NCI-H2227 (cell line): ENCODE measurements around the gene NCAPD3.
"Not testable (repeated sequence)": the region's sequence is repeated elsewhere in the genome, so short reads cannot be mapped to it uniquely, and the experiment has no call there.

Experiments
- DNase-seq: peaks from one replicate; lab custom pipeline; 2025; ENCODE audit not compliant: unreplicated experiment; lab: John Stamatoyannopoulos, UW

Gene NCAPD3

GRCh38 chr11:134223836-134224709, at the start of gene NCAPD3, which contains the start of gene VPS26B:
Gene NCAPD3, minus strand, starts transcription at chr11:134223967. Its CDS starts 41 bp downstream, at chr11:134223926.
Gene VPS26B, plus strand, starts transcription at chr11:134224671. Its CDS starts 452 bp downstream, at chr11:134225123.
- DNase-seq: peak; percentile 95

GRCh38 chr11:134273317-134273712, 49.5 kb upstream of the NCAPD3 start:
- DNase-seq: no peak

- DNase-seq: peak; percentile 9
These were observed 48.9 kb upstream of the NCAPD3 start for GRCh38 chr11:134272381-134273316.

- no peak for DNase-seq
These were observed 48.2 kb upstream of the NCAPD3 start for GRCh38 chr11:134271978-134272377.

GRCh38 chr11:134270250-134270714, 46.5 kb upstream of the NCAPD3 start:
- DNase-seq: peak; percentile 36

GRCh38 chr11:134267966-134268365, 44.2 kb upstream of the NCAPD3 start:
- DNase-seq: no peak

- no peak for DNase-seq
These were observed 43.7 kb upstream of the NCAPD3 start for GRCh38 chr11:134267461-134267860.

- no peak for DNase-seq
These were observed 43.1 kb upstream of the NCAPD3 start for GRCh38 chr11:134266841-134267251.

GRCh38 chr11:134266440-134266839, 42.7 kb upstream of the NCAPD3 start:
- no peak for DNase-seq

- no peak for DNase-seq
These were observed 41.4 kb upstream of the NCAPD3 start for GRCh38 chr11:134264966-134265764.

GRCh38 chr11:134261626-134262488, 38.1 kb upstream of the NCAPD3 start:
- DNase-seq: peak; percentile 41

- DNase-seq: no peak
These were observed 37.2 kb upstream of the NCAPD3 start for GRCh38 chr11:134260983-134261382.

- no peak for DNase-seq
These were observed 36.7 kb upstream of the NCAPD3 start for GRCh38 chr11:134260503-134260902.

GRCh38 chr11:134258577-134258976, 34.8 kb upstream of the NCAPD3 start:
- DNase-seq: no peak

GRCh38 chr11:134257101-134257500, 33.3 kb upstream of the NCAPD3 start:
- DNase-seq: no peak

- DNase-seq: not testable (repeated sequence)
These were observed 31.4 kb upstream of the NCAPD3 start for GRCh38 chr11:134255184-134255561.

- DNase-seq: no peak
These were observed 30.8 kb upstream of the NCAPD3 start for GRCh38 chr11:134254433-134255183.

GRCh38 chr11:134253188-134253993, 29.6 kb upstream of the NCAPD3 start, which contains the start of the genes ACAD8 and THYN1:
Gene ACAD8, plus strand, starts transcription at chr11:134253568. Its CDS starts 33 bp downstream, at chr11:134253601.
Gene THYN1, minus strand, starts transcription at chr11:134253352. Its CDS starts 470 bp downstream, at chr11:134252882.
- DNase-seq: peak; percentile 95
